HepG2 (cell line): ENCODE results near the gene PHF3. TPM values are rescaled to one million over a fixed set of nuclear protein-coding genes. Genes with fewer than 3 reads are reported as not detected.

Experiments used
- ATAC-seq: fragments of 200-7000 bp; cut with Tn5 transposase; 3 replicates; pipeline ENCODE4 v1.9.1; 2020; ENCODE audit warnings: mild to moderate bottlenecking, moderate library complexity
- BruUV-seq: library from RNA; stranded (reverse); fragments of 400-500 nt; replicated peaks from 2 replicates; lab custom pipeline; 2021; lab: Mats Ljungman, UMichigan
- CTCF ChIA-PET: fragments of 300-600 bp; formaldehyde crosslinking; extraction: SDS; loops from one replicate; lab custom pipeline; 2021; ENCODE audit warnings: low total read pairs, inconsistent platforms, low intra/inter-chr PET ratio; lab: Yijun Ruan, JAX
- POLR2A ChIA-PET: fragments of 350-600 bp; sonication (Branson Sonifier 250); formaldehyde crosslinking; loops from one replicate; lab custom pipeline; 2020; ENCODE audit warnings: antibody characterized with exemption, inconsistent platforms; lab: Yijun Ruan, JAX
- DNase-seq: peaks from one replicate; pipeline ENCODE4 v3.0.0-alpha.2; 2015; ENCODE audit warnings: low spot score
- FAIRE-seq: peaks from 3 replicates; lab custom pipeline; 2011; peaks lifted over from hg19 to GRCh38; lab: Jason Lieb, UNC
- H2AFZ ChIP-seq: one replicate; pipeline ENCODE4 v1.6.1; 2011; ENCODE audit warnings: low read length, inconsistent platforms
- H3K27ac ChIP-seq: fragments of 300-600 bp; 3 replicates; pipeline ENCODE4 v1.8.0; 2011; ENCODE audit warnings: mixed run types, mild to moderate bottlenecking, mixed read lengths, low read length, inconsistent platforms; ENCODE audit not compliant: insufficient read depth; ENCODE audit errors: extremely low read length
- H3K27me3 ChIP-seq, 2 experiments: fragments of 200-600 bp in 1 of 2; 2 replicates in 1 of 2; 3 replicates in 1 of 2; pipeline versions ENCODE4 v1.6.0 to v1.8.0; 2011; ENCODE audit warnings: low read length in 2 of 2, mild to moderate bottlenecking in 2 of 2, moderate library complexity in 2 of 2, inconsistent platforms in 1 of 2; ENCODE audit not compliant: insufficient read depth in 2 of 2, control insufficient read depth in 1 of 2
- H3K36me3 ChIP-seq, 2 experiments: fragments of 200-600 bp in 1 of 2; replicated peaks in 1 of 2; 2 replicates in 1 of 2; 3 replicates in 1 of 2; pipeline versions ENCODE4 v1.5.1 to v1.8.0; 2011; ENCODE audit warnings: low read length in 2 of 2, inconsistent platforms in 1 of 2; ENCODE audit not compliant: insufficient read depth in 2 of 2, control insufficient read depth in 1 of 2
- H3K4me1 ChIP-seq: 2 replicates; pipeline ENCODE4 v1.5.1; 2012; ENCODE audit warnings: low read length, inconsistent platforms; ENCODE audit not compliant: insufficient read depth
- H3K4me2 ChIP-seq: 2 replicates; pipeline ENCODE4 v1.6.0; 2011; ENCODE audit warnings: low read depth, low read length, inconsistent platforms
- H3K4me3 ChIP-seq, 3 experiments: fragments of 200-600 bp in 1 of 3; sonication (generic), shearing (Covaris generic) in 1 of 3; replicated peaks in 1 of 3; 2 replicates each; pipeline ENCODE4 v1.5.1; 2011 to 2016; ENCODE audit warnings: low read length in 3 of 3, inconsistent platforms in 2 of 3, low read depth in 2 of 3, mild to moderate bottlenecking in 2 of 3, control low read depth in 1 of 3, mixed read lengths in 1 of 3; ENCODE audit not compliant: insufficient read depth in 1 of 3
- H3K79me2 ChIP-seq: one replicate; pipeline ENCODE4 v1.6.1; 2011; ENCODE audit warnings: low read length, inconsistent platforms; ENCODE audit not compliant: insufficient read depth
- H3K9ac ChIP-seq: 2 replicates; pipeline ENCODE4 v1.6.0; 2011; ENCODE audit warnings: mild to moderate bottlenecking, low read depth, low read length, inconsistent platforms; ENCODE audit not compliant: insufficient read depth
- H3K9me3 ChIP-seq: 2 replicates; pipeline ENCODE4 v1.5.1; 2012; ENCODE audit warnings: mild to moderate bottlenecking, low read length
- H4K20me1 ChIP-seq: 2 replicates; pipeline ENCODE4 v1.6.0; 2011; ENCODE audit warnings: inconsistent platforms, mild to moderate bottlenecking, low read length, moderate library complexity; ENCODE audit not compliant: insufficient read depth
- CEBPB ChIP-seq: IDR thresholded peaks from 2 replicates; pipeline ENCODE4 v1.6.1; 2011; ENCODE audit warnings: low read depth, low read length, improper control_type of control experiment, borderline replicate concordance
- HOXA5 ChIP-seq: sonication (generic); formaldehyde crosslinking; IDR thresholded peaks from 2 replicates; pipeline ENCODE4 v1.4.0; 2020; ENCODE audit warnings: missing genetic modification reagents
- KLF12 ChIP-seq: sonication (generic); formaldehyde crosslinking; IDR thresholded peaks from 2 replicates; pipeline ENCODE4 v1.4.0; 2020; ENCODE audit warnings: missing genetic modification reagents, borderline replicate concordance
- MED13 ChIP-seq: sonication (generic); formaldehyde crosslinking; IDR thresholded peaks from 2 replicates; pipeline ENCODE4 v1.5.0; 2020; ENCODE audit warnings: missing genetic modification reagents
- TBP ChIP-seq: sonication (generic); formaldehyde crosslinking; IDR thresholded peaks from 2 replicates; pipeline ENCODE4 v1.5.0; 2020; ENCODE audit warnings: missing genetic modification reagents
- ZBTB1 ChIP-seq: sonication (generic); formaldehyde crosslinking; IDR thresholded peaks from 2 replicates; pipeline ENCODE4 v1.4.0; 2020; ENCODE audit warnings: missing genetic modification reagents, borderline replicate concordance
- ZBTB14 ChIP-seq: sonication (generic); formaldehyde crosslinking; IDR thresholded peaks from 2 replicates; pipeline ENCODE4 v1.4.0; 2020; ENCODE audit warnings: missing genetic modification reagents
- ZBTB33 ChIP-seq: sonication (generic); formaldehyde crosslinking; IDR thresholded peaks from 2 replicates; pipeline ENCODE4 v1.4.0; 2020; ENCODE audit warnings: missing genetic modification reagents
- ZFP36L2 ChIP-seq: sonication (generic); formaldehyde crosslinking; IDR thresholded peaks from 2 replicates; pipeline ENCODE4 v1.4.0; 2020; ENCODE audit warnings: missing genetic modification reagents
- ZNF235 ChIP-seq: sonication (generic); formaldehyde crosslinking; IDR thresholded peaks from 2 replicates; pipeline ENCODE4 v1.8.1; 2023; ENCODE audit warnings: mild to moderate bottlenecking, missing genetic modification reagents, borderline replicate concordance
- ZNF512B ChIP-seq: sonication (generic); formaldehyde crosslinking; IDR thresholded peaks from 2 replicates; pipeline ENCODE4 v1.5.1; 2020; ENCODE audit warnings: missing genetic modification reagents, mild to moderate bottlenecking, borderline replicate concordance
- ZNF749 ChIP-seq: sonication (generic); formaldehyde crosslinking; IDR thresholded peaks from 2 replicates; pipeline ENCODE4 v1.8.0; 2022; ENCODE audit warnings: mild to moderate bottlenecking, missing genetic modification reagents, moderate library complexity, borderline replicate concordance
- WGBS: methylation state at CpG from one replicate; pipeline ENCODE4 v1.1.6; 2017; ENCODE audit warnings: low lambda C conversion rate; 5-methylcytosine and 5-hydroxymethylcytosine counted together
- in situ Hi-C: cut with HindIII; loops from 2 replicates; pipeline ENCODE4 v1.10.0; 2017; ENCODE audit warnings: low pct_unique_long_range_greater_than_20kb; ENCODE audit not compliant: extremely low pct_ligation_motif_present
- intact Hi-C: fragments of 100-400 bp; cut with micrococcal nuclease; formaldehyde crosslinking; loops from one replicate; pipeline ENCODE4 v1.10.0; 2022; ENCODE audit not compliant: unreplicated experiment
- polyA plus RNA-seq, 8 experiments: library from polyadenylated mRNA; depleted of rRNA in 3 of 8; stranded (reverse) in 7 of 8; unstranded in 1 of 8; fragments of >200 nt; fragmentation: Illumina TruSeq in 4 of 8; extraction: Trizol in 4 of 8; gene quantifications; 2 replicates each; pipeline versions ENCODE4 v1.2.1 to v1.2.3, GENCODE V29; 2011 to 2016; ENCODE audit warnings: low read depth in 4 of 8, missing spikeins in 1 of 8, mixed read lengths in 1 of 8; ENCODE audit not compliant: insufficient read depth in 1 of 8
- total RNA-seq, 5 experiments: library from RNA; depleted of rRNA; stranded (reverse); fragments of >200 nt; fragmentation: Illumina TruSeq; extraction: Trizol; gene quantifications; 2 replicates each; pipeline ENCODE4 v1.2.3, GENCODE V29; 2016; ENCODE audit warnings: low read depth in 1 of 5

Gene PHF3
- total and polyA plus RNA-seq, 2 of the 13 experiments (the other 11 are each of a cell fraction or from before 2014, with no cell fraction given) = 19.8 to 70.4 TPM

GRCh38 chr6:63672582-63673129 lies 37.1 kb downstream of the PHF3 start:
- no peak overlapping the region for H3K4me2 ChIP-seq
- ChIA-PET POLR2A (interaction anchor here (0.8 to 1.0 kb wide), 2 partner anchors 29 to 36 kb away, joined by 3 read pairs; no protein-coding TSS in a partner anchor), CTCF (no interaction called here)
- peaks cover 75% of the 10 kb centered on the region for H4K20me1 ChIP-seq
- TF ChIP-seq MED13 (CRISPR knock-in tag) = no peak
- peak; percentile 49; the same call in 1 of the 2 replicates for TF ChIP-seq ZBTB33 (CRISPR knock-in tag)
- WGBS = 93% methylated on average over 3 of the region's 3 CpGs
- peaks cover 3 to 22% of the 10 kb centered on the region in 2 experiments; a peak in 4 of 5 replicates for H3K36me3 ChIP-seq
- no peaks in the 10 kb centered on the region for H3K27me3 ChIP-seq
- in situ Hi-C loops (no loop called here), intact Hi-C loops (no loop called here)
- DNase-seq (no peak), FAIRE-seq (no peak), ATAC-seq (no peak)
- H3K9me3 ChIP-seq = no peaks in the 10 kb centered on the region
- no TSS peak for BruUV-seq
- peaks cover 63% of the 10 kb centered on the region for H3K4me1 ChIP-seq
- H3K27ac ChIP-seq = no peak overlapping the region
- no peak overlapping the region for H3K4me3 ChIP-seq
- H3K79me2 ChIP-seq = peaks cover 99% of the 10 kb centered on the region
- no peak overlapping the region for H3K9ac ChIP-seq
- no peak overlapping the region for H2AFZ ChIP-seq

- FAIRE-seq = no peak
- intact Hi-C loops = no loop called here
- POLR2A ChIA-PET = no interaction called here
- DNase-seq = no peak
- H3K27ac ChIP-seq = no peak overlapping the region
- CTCF ChIA-PET = no interaction called here
- no TSS peak for BruUV-seq
- H3K4me2 ChIP-seq = no peak overlapping the region
- no peak for TF ChIP-seq KLF12 (CRISPR knock-in tag)
- TF ChIP-seq ZBTB14 = no peak
- no peak for TF ChIP-seq HOXA5
- TF ChIP-seq ZBTB1 (CRISPR knock-in tag) = no peak
- TF ChIP-seq ZNF235 (CRISPR knock-in tag) = no peak
- no peak for TF ChIP-seq ZNF749
- no peak for TF ChIP-seq ZFP36L2 (CRISPR knock-in tag)
- TF ChIP-seq TBP (CRISPR knock-in tag) = no peak
- TF ChIP-seq CEBPB = no peak
- TF ChIP-seq ZNF512B = no peak
- in situ Hi-C loops = no loop called here
- H2AFZ ChIP-seq = no peak overlapping the region
- 98% methylated on average over 2 of the region's 2 CpGs for WGBS
- H3K36me3 ChIP-seq = peaks cover 3 to 22% of the 10 kb centered on the region in 2 experiments; a peak in 4 of 5 replicates
- H3K9me3 ChIP-seq = no peaks in the 10 kb centered on the region
- no peak overlapping the region for H3K4me3 ChIP-seq
- H4K20me1 ChIP-seq = peaks cover 71% of the 10 kb centered on the region
- peaks cover 98% of the 10 kb centered on the region for H3K79me2 ChIP-seq
- peaks cover 67% of the 10 kb centered on the region for H3K4me1 ChIP-seq
- no peaks in the 10 kb centered on the region for H3K27me3 ChIP-seq
- no peak for ATAC-seq
- H3K9ac ChIP-seq = no peak overlapping the region
Measured at GRCh38 chr6:63673692-63674091, 38.1 kb downstream of the PHF3 start.
